ENCODE measurements around the gene ANO10.
A peak's percentile ranks its signal among the peaks of the same experiment; 100 is the strongest.

DNA sequence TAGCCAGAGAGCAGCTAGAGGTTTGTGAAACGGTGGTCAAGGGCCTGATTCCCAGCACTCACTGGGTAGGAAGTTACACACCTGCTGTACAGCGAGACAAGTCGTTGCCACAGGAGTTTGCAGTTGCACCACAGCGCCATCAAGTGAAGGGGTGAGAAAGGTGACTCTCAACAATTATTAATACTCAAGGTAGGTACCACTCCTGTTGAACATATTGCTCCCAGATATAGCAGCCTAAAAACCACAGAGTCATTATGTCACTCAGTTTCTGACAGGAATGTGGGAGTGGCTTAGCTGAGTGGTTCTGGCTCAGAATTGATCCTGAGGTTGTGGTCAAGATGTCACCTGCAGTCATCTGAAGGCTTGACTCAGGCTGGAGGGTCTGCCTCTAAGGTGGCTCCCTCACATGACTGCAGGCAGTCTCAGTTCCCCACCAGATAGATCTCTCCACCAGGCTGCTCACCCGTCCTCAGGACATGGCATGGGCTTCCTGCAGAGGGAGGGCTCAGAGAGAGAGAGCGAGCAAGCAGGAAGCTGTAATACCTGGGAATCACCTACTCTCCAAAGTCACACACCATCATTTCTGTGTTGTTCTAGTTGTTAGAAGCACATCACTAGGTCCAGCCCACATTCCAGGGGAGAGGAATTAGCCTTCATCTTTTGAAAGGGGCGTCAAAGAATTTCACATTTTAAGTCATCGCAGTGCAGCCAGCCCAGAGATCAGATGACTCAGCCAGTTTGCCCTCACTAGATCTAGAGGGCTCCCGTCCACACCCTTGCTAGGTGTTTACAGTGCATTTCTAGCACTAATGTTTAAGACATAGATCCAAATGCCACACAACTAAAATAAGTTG is 17.0 kb upstream of the ANO10 start:
- TF ChIP-seq, protein P1, sequence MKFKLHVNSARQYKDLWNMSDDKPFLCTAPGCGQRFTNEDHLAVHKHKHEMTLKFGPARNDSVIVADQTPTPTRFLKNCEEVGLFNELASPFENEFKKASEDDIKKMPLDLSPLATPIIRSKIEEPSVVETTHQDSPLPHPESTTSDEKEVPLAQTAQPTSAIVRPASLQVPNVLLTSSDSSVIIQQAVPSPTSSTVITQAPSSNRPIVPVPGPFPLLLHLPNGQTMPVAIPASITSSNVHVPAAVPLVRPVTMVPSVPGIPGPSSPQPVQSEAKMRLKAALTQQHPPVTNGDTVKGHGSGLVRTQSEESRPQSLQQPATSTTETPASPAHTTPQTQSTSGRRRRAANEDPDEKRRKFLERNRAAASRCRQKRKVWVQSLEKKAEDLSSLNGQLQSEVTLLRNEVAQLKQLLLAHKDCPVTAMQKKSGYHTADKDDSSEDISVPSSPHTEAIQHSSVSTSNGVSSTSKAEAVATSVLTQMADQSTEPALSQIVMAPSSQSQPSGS (IDR thresholded peaks at IDR 0.05; ENCODE audit: low read length) = no peak
- TF ChIP-seq HDAC6 (IDR thresholded peaks at IDR 0.05; ENCODE audit: low read depth, low read length) = no peak
- no peak for TF ChIP-seq EP300 (IDR thresholded peaks at IDR 0.05; ENCODE audit: borderline replicate concordance in 1 of 2, low read depth in 2 of 2, low read length in 2 of 2)
- TF ChIP-seq, protein P2, sequence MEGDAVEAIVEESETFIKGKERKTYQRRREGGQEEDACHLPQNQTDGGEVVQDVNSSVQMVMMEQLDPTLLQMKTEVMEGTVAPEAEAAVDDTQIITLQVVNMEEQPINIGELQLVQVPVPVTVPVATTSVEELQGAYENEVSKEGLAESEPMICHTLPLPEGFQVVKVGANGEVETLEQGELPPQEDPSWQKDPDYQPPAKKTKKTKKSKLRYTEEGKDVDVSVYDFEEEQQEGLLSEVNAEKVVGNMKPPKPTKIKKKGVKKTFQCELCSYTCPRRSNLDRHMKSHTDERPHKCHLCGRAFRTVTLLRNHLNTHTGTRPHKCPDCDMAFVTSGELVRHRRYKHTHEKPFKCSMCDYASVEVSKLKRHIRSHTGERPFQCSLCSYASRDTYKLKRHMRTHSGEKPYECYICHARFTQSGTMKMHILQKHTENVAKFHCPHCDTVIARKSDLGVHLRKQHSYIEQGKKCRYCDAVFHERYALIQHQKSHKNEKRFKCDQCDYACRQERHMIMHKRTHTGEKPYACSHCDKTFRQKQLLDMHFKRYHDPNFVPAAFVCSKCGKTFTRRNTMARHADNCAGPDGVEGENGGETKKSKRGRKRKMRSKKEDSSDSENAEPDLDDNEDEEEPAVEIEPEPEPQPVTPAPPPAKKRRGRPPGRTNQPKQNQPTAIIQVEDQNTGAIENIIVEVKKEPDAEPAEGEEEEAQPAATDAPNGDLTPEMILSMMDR (IDR thresholded peaks at IDR 0.05; ENCODE audit: control extremely low read depth in 1 of 3, insufficient read depth in 1 of 3, low read depth in 1 of 3, low read length in 3 of 3) = peak; percentile 55 to 66 (median 64)
- TF ChIP-seq TAF1 (IDR thresholded peaks at IDR 0.05; ENCODE audit: low read depth, low read length) = no peak
- TF ChIP-seq POLR2A (IDR thresholded peaks at IDR 0.05; ENCODE audit: control extremely low read depth in 1 of 2, low read depth in 2 of 2, low read length in 2 of 2) = no peak
- no peak for TF ChIP-seq CBX5 (IDR thresholded peaks at IDR 0.05; ENCODE audit: low read depth, low read length)
- TF ChIP-seq, protein P3, sequence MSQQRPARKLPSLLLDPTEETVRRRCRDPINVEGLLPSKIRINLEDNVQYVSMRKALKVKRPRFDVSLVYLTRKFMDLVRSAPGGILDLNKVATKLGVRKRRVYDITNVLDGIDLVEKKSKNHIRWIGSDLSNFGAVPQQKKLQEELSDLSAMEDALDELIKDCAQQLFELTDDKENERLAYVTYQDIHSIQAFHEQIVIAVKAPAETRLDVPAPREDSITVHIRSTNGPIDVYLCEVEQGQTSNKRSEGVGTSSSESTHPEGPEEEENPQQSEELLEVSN (IDR thresholded peaks at IDR 0.05) = no peak
- no peak for TF ChIP-seq CREB1 (IDR thresholded peaks at IDR 0.05)

Measured in H1 (cell line).